ENCODE measurements around the gene CD2.
A peak's percentile ranks its signal among the peaks of the same experiment; 100 is the strongest.

CD2 gene

DNA sequence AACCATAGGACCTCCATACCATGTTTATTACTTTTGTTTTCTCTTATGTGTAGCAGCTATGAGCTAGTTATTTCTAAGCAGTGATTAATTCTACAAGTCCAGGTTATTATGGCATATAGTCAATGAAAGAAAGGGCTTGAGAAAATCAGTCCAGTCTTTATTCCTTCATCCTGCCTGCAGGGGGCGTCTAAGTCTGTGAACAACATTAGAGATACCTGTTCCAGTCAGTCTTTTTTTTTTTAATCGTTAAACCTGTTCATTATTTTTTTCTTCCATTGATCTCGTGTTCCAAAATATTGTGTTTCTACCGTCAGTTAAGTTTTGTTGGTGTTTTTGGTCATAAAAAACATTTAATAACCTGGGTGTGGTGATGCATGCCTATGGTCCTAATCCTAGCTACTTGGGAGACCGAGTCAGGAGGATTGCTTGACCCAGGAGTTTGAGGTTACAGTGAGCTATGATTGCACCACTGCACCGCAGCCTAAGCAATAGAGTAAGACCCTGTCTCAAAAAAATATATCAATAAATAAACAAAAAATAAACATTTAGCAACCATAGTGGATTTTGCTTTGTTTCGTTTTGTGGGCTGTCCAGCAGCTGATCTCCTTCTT is 29.4 kb upstream of the CD2 start:
- Histone ChIP-seq H3K27me3 (replicated peaks; ENCODE audit: insufficient read depth, low read length) (no peaks in the 10 kb centered on the region), H3K27ac (ENCODE audit: low read length) (no peak overlapping the region), H3K9me2 (replicated peaks; ENCODE audit: insufficient read depth, low read length) (no peaks in the 10 kb centered on the region), H3F3A (ENCODE audit: insufficient read depth, low read length) (no peaks in the 10 kb centered on the region), H3K9ac (ENCODE audit: low read length) (no peak overlapping the region), H3K4me1 (ENCODE audit: low read length) (no peaks in the 10 kb centered on the region), H3K9me3 (replicated peaks; ENCODE audit: insufficient read depth, low read length) (no peaks in the 10 kb centered on the region), H3K4me2 (ENCODE audit: low read depth, low read length) (no peak overlapping the region), H3K36me3 (replicated peaks; ENCODE audit: insufficient read depth, low read length) (no peaks in the 10 kb centered on the region), H3K79me2 (ENCODE audit: low read length) (no peaks in the 10 kb centered on the region), H4K20me1 (ENCODE audit: insufficient read depth, low read length) (no peaks in the 10 kb centered on the region), H3K4me3 (ENCODE audit: low read length) (no peak overlapping the region), H2AFZ (ENCODE audit: low read length) (no peak overlapping the region)
- peak; percentile 61 for DNase-seq
- TF ChIP-seq, protein P1, sequence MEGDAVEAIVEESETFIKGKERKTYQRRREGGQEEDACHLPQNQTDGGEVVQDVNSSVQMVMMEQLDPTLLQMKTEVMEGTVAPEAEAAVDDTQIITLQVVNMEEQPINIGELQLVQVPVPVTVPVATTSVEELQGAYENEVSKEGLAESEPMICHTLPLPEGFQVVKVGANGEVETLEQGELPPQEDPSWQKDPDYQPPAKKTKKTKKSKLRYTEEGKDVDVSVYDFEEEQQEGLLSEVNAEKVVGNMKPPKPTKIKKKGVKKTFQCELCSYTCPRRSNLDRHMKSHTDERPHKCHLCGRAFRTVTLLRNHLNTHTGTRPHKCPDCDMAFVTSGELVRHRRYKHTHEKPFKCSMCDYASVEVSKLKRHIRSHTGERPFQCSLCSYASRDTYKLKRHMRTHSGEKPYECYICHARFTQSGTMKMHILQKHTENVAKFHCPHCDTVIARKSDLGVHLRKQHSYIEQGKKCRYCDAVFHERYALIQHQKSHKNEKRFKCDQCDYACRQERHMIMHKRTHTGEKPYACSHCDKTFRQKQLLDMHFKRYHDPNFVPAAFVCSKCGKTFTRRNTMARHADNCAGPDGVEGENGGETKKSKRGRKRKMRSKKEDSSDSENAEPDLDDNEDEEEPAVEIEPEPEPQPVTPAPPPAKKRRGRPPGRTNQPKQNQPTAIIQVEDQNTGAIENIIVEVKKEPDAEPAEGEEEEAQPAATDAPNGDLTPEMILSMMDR (IDR thresholded peaks at IDR 0.05; ENCODE audit: low read length): peak; percentile 62
- TF ChIP-seq EZH2phosphoT487 (IDR thresholded peaks at IDR 0.05; ENCODE audit: low read length) (no peak), EZH2 (optimal IDR thresholded peaks at IDR 0.05; ENCODE audit: low read depth, low read length) (no peak)

DNA sequence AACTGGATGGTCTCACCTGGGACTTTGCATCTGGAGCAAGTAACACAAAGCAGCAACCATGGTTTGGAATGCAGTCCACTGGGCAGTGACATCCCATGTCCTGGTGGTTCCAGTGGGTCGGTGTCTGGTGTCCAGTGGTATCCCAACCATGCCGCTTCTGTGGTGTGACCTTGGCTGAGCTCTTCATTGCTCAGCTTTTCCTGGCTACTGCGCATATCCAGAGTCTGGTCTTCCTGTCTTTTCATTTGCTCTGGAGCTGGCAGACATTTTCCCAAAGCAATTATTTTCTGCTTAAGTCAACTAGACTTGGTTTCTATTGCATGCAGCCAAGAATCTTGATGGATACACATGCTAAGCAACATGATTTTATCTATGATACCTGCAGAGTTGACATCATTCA is 28.4 kb upstream of the CD2 start:
- Histone ChIP-seq H3K79me2 (ENCODE audit: low read length) (no peaks in the 10 kb centered on the region), H3K4me2 (ENCODE audit: low read depth, low read length) (no peak overlapping the region), H3K9me2 (replicated peaks; ENCODE audit: insufficient read depth, low read length) (no peaks in the 10 kb centered on the region), H4K20me1 (ENCODE audit: insufficient read depth, low read length) (no peaks in the 10 kb centered on the region), H3K36me3 (replicated peaks; ENCODE audit: insufficient read depth, low read length) (no peaks in the 10 kb centered on the region), H3K27me3 (replicated peaks; ENCODE audit: insufficient read depth, low read length) (no peaks in the 10 kb centered on the region), H3K4me3 (ENCODE audit: low read length) (no peak overlapping the region), H3K4me1 (ENCODE audit: low read length) (no peaks in the 10 kb centered on the region), H3K9ac (ENCODE audit: low read length) (no peak overlapping the region), H3F3A (ENCODE audit: insufficient read depth, low read length) (no peaks in the 10 kb centered on the region), H3K9me3 (replicated peaks; ENCODE audit: insufficient read depth, low read length) (no peaks in the 10 kb centered on the region), H2AFZ (ENCODE audit: low read length) (no peak overlapping the region), H3K27ac (ENCODE audit: low read length) (no peak overlapping the region)
- DNase-seq: no peak
- TF ChIP-seq, protein P1 (IDR thresholded peaks at IDR 0.05; ENCODE audit: low read length): no peak
- no peak for TF ChIP-seq EZH2phosphoT487 (IDR thresholded peaks at IDR 0.05; ENCODE audit: low read length)
- no peak for TF ChIP-seq EZH2 (optimal IDR thresholded peaks at IDR 0.05; ENCODE audit: low read depth, low read length)

DNA sequence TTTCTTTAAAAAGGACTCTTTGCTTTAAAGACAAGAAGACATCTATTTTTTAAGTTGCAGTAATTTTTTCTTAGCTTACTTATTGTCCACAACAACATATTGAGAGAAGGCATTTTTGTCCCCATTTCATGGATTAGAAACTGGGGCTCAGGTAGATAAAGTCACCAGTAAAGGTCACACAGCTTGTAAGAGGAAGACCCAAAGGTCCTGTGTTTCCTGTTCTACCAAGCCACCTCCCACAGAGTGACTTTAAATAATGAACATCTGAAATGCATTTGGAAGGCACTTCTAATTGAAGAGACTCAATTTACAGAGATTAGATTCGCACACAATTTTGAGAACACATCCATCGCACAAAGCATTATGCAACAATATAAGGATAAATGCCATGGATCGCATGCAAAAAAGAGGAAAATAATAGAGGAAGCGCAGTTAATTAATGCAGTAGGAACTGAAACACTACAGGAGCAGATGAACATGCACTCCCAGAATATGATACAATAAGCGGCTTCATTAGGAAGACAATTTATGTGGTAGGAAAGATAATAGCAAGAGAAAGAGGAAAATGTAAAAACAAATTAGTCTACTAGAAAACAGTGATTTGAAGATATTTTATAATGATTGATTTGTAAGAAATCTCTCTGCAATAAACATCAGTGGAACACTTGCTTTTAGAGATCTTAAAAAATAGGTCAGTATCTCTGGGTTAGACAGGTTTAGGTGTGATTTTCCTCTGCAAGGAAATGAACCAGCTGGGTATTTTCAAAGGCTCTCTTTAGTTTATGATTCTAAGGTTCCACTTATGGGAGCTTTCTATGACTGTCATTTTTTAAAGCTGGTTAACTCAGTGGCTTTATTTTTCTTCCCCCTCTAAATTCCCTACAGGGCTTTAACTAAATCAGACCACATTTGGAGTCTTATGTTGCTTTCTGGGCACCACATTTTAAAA is 27.1 kb upstream of the CD2 start:
- TF ChIP-seq EZH2phosphoT487 (IDR thresholded peaks at IDR 0.05; ENCODE audit: low read length) (no peak), EZH2 (optimal IDR thresholded peaks at IDR 0.05; ENCODE audit: low read depth, low read length) (no peak)
- TF ChIP-seq, protein P1 (IDR thresholded peaks at IDR 0.05; ENCODE audit: low read length): no peak
- Histone ChIP-seq H3K27ac (ENCODE audit: low read length) (no peak overlapping the region), H2AFZ (ENCODE audit: low read length) (no peak overlapping the region)

More for the DNA sequence above, 27.1 kb upstream of the CD2 start:
- Histone ChIP-seq H3K9me3 (replicated peaks; ENCODE audit: insufficient read depth, low read length) (no peaks in the 10 kb centered on the region), H4K20me1 (ENCODE audit: insufficient read depth, low read length) (no peaks in the 10 kb centered on the region), H3K4me3 (ENCODE audit: low read length) (no peak overlapping the region), H3K9ac (ENCODE audit: low read length) (no peak overlapping the region), H3F3A (ENCODE audit: insufficient read depth, low read length) (no peaks in the 10 kb centered on the region), H3K4me1 (ENCODE audit: low read length) (no peaks in the 10 kb centered on the region), H3K36me3 (replicated peaks; ENCODE audit: insufficient read depth, low read length) (no peaks in the 10 kb centered on the region), H3K4me2 (ENCODE audit: low read depth, low read length) (no peak overlapping the region), H3K27me3 (replicated peaks; ENCODE audit: insufficient read depth, low read length) (no peaks in the 10 kb centered on the region), H3K9me2 (replicated peaks; ENCODE audit: insufficient read depth, low read length) (no peaks in the 10 kb centered on the region), H3K79me2 (ENCODE audit: low read length) (no peaks in the 10 kb centered on the region)
- DNase-seq: no peak
